Measurements from ENCODE around the gene ELP1.

DNA sequence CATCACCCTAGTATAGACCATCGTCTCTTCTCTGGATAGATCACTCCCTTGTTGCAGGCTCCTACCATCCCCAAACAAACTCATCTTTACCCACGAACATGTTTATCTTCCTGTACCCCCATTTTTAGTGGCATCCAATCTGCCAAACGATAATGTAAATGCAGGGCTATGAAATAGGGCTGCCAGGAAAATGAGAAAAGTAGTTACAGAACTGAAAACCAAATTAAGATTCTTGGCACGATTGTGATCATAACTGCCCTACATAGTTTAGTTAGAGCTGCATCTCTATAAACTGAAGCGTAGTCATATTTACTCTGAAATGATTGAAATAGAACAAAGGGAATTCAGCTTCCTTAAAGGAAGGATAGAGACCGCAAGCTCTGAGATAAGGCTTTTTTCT is 26.4 kb upstream of the ELP1 start:
- TF ChIP-seq, protein P1, sequence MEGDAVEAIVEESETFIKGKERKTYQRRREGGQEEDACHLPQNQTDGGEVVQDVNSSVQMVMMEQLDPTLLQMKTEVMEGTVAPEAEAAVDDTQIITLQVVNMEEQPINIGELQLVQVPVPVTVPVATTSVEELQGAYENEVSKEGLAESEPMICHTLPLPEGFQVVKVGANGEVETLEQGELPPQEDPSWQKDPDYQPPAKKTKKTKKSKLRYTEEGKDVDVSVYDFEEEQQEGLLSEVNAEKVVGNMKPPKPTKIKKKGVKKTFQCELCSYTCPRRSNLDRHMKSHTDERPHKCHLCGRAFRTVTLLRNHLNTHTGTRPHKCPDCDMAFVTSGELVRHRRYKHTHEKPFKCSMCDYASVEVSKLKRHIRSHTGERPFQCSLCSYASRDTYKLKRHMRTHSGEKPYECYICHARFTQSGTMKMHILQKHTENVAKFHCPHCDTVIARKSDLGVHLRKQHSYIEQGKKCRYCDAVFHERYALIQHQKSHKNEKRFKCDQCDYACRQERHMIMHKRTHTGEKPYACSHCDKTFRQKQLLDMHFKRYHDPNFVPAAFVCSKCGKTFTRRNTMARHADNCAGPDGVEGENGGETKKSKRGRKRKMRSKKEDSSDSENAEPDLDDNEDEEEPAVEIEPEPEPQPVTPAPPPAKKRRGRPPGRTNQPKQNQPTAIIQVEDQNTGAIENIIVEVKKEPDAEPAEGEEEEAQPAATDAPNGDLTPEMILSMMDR (IDR thresholded peaks at IDR 0.05 in 4 of 5, conservative IDR thresholded peaks at IDR 0.05 in 1 of 5): no peak
- TF ChIP-seq POLR2A (IDR thresholded peaks at IDR 0.05): no peak

Measured in gastrocnemius medialis (tissue), 4 donors.